SK-N-SH treated with all-trans-retinoic acid at 6 μM for 48 hours (cell line): ENCODE measurements around the gene CRYGB.

Source experiments
- ATAC-seq: fragments of 200-7000 bp; cut with Tn5 transposase; 3 replicates; pipeline ENCODE4 v1.9.1; 2020; ENCODE audit warnings: mild to moderate bottlenecking, moderate library complexity
- ARNTL ChIP-seq: fragments of 450-650 bp; formaldehyde crosslinking; IDR thresholded peaks from 2 replicates; pipeline ENCODE4 v1.5.0; 2020; ENCODE audit warnings: low read depth, mild to moderate bottlenecking, moderate library complexity, borderline replicate concordance
- CSDC2 ChIP-seq: fragments of 250-450 bp; sonication (Bioruptor Pico); IDR thresholded peaks from 2 replicates; pipeline ENCODE4 v1.5.0; 2020; ENCODE audit warnings: mild to moderate bottlenecking, moderate library complexity
- ESRRG ChIP-seq: fragments of 250-450 bp; sonication (Bioruptor Pico); IDR thresholded peaks from 2 replicates; pipeline ENCODE4 v1.6.1; 2021; ENCODE audit warnings: mild to moderate bottlenecking
- GLIS3 ChIP-seq: fragments of 250-450 bp; sonication (Bioruptor Pico); IDR thresholded peaks from 2 replicates; pipeline ENCODE4 v1.5.0; 2020; ENCODE audit warnings: mild to moderate bottlenecking, moderate library complexity
- OSR1 ChIP-seq: fragments of 250-450 bp; sonication (Bioruptor Pico); IDR thresholded peaks from 2 replicates; pipeline ENCODE4 v1.8.0; 2022; ENCODE audit warnings: moderate library complexity, mild to moderate bottlenecking, inconsistent platforms
- TOX ChIP-seq: fragments of 250-450 bp; sonication (Bioruptor Pico); IDR thresholded peaks from 2 replicates; pipeline ENCODE4 v1.8.0; 2021; ENCODE audit warnings: mild to moderate bottlenecking, moderate library complexity, borderline replicate concordance
- ZC3H10 ChIP-seq: fragments of 250-450 bp; sonication (Bioruptor Pico); IDR thresholded peaks from 2 replicates; pipeline ENCODE4 v1.5.1; 2021; ENCODE audit warnings: mild to moderate bottlenecking, moderate library complexity
- ZFP3 ChIP-seq: fragments of 250-450 bp; sonication (Bioruptor Pico); IDR thresholded peaks from 2 replicates; pipeline ENCODE4 v1.5.0; 2020; ENCODE audit warnings: mild to moderate bottlenecking, moderate library complexity
- ZNF565 ChIP-seq: fragments of 450-650 bp; formaldehyde crosslinking; conservative IDR thresholded peaks from 2 replicates; pipeline ENCODE4 v1.5.0; 2020; ENCODE audit warnings: low read depth, mild to moderate bottlenecking, moderate library complexity
- ZNF70 ChIP-seq: fragments of 450-650 bp; formaldehyde crosslinking; IDR thresholded peaks from 2 replicates; pipeline ENCODE4 v1.5.0; 2020; ENCODE audit warnings: mild to moderate bottlenecking, moderate library complexity
- ZNF8 ChIP-seq: fragments of 450-650 bp; formaldehyde crosslinking; IDR thresholded peaks from 2 replicates; pipeline ENCODE4 v1.5.0; 2020; ENCODE audit warnings: mild to moderate bottlenecking, moderate library complexity
- TF ChIP-seq, protein P1 (sequence below): fragments of 250-450 bp; sonication (Bioruptor Pico); IDR thresholded peaks from 2 replicates; pipeline ENCODE4 v1.8.0; 2021; ENCODE audit warnings: low read depth, mild to moderate bottlenecking, moderate library complexity, borderline replicate concordance
- TF ChIP-seq, protein P2 (sequence below): fragments of 250-450 bp; sonication (Bioruptor Pico); IDR thresholded peaks from 2 replicates; pipeline ENCODE4 v1.5.1; 2020; ENCODE audit warnings: low read depth, mild to moderate bottlenecking, moderate library complexity
- TF ChIP-seq, protein P3 (sequence below): fragments of 250-450 bp; sonication (Bioruptor Pico); IDR thresholded peaks from 2 replicates; pipeline ENCODE4 v1.5.0; 2020; ENCODE audit warnings: mild to moderate bottlenecking, moderate library complexity
- TF ChIP-seq, protein P4 (sequence below): fragments of 250-450 bp; sonication (Bioruptor Pico); IDR thresholded peaks from 2 replicates; pipeline ENCODE4 v1.5.1; 2021; ENCODE audit warnings: mild to moderate bottlenecking, moderate library complexity
- TF ChIP-seq, protein P5 (sequence below): fragments of 250-450 bp; sonication (Bioruptor Pico); IDR thresholded peaks from 2 replicates; pipeline ENCODE4 v1.8.0; 2020; ENCODE audit warnings: mild to moderate bottlenecking, moderate library complexity, borderline replicate concordance

The CRYGB gene

DNA sequence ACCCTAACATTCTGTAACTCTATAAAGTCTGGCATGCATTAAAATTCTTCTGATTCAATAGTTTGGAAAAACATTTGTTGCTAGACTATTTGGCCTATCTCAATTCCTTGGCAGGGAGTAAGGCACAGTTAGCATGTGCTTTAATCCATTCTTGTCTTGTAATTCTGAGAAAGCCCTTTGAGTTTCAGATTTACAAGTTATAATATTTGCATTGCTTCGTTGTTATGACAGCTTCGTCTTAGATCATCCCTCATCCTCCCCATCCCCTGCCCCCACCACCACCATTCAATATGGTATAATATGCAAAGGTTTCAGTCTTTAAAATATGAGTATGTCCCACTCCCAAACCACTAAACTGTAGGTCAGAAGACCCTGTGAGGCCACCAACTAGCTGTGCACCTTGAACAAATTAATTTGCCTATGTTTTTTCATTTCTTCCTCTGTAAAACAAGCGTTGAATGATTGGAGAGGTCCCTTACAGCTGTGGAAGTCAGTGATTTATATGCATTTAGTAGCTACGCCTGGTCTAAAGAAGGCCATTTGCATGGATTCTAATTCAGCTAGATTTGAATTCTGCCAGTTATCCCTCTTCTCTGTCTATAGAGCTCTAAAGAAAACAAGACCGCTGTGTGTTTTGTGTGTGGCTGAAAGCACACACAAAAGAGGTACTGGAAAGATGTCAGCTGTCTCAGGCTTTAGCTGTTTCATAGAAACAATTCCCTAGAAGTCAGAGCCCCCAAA is 43.3 kb upstream of the CRYGB start:
- no peak for TF ChIP-seq ZNF8 (CRISPR knock-in tag)
- TF ChIP-seq, protein P1, sequence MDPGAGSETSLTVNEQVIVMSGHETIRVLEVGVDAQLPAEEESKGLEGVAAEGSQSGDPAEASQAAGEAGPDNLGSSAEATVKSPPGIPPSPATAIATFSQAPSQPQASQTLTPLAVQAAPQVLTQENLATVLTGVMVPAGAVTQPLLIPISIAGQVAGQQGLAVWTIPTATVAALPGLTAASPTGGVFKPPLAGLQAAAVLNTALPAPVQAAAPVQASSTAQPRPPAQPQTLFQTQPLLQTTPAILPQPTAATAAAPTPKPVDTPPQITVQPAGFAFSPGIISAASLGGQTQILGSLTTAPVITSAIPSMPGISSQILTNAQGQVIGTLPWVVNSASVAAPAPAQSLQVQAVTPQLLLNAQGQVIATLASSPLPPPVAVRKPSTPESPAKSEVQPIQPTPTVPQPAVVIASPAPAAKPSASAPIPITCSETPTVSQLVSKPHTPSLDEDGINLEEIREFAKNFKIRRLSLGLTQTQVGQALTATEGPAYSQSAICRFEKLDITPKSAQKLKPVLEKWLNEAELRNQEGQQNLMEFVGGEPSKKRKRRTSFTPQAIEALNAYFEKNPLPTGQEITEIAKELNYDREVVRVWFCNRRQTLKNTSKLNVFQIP (CRISPR knock-in tag): no peak
- ATAC-seq: no peak

DNA sequence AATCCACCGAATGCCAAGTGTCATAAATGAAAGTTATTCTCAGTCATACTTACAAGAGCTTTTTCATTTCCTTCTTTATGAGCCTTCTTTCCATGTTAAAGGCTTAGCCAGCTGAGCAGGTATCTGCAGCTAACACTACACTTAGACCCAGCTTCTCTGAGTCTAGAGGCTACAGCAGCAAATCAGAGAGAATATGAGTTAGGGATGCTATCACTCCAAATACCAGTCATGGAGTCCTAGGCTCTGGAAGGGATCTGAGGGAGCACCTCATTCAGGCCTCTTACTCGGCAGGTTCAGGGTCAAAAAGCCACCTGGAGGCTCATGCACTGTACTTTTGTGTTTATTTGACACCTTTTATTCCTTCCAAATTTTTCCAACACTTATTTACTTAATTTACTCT is 40.9 kb upstream of the CRYGB start:
- TF ChIP-seq, protein P2, sequence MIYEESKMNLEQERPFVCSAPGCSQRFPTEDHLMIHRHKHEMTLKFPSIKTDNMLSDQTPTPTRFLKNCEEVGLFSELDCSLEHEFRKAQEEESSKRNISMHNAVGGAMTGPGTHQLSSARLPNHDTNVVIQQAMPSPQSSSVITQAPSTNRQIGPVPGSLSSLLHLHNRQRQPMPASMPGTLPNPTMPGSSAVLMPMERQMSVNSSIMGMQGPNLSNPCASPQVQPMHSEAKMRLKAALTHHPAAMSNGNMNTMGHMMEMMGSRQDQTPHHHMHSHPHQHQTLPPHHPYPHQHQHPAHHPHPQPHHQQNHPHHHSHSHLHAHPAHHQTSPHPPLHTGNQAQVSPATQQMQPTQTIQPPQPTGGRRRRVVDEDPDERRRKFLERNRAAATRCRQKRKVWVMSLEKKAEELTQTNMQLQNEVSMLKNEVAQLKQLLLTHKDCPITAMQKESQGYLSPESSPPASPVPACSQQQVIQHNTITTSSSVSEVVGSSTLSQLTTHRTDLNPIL (CRISPR knock-in tag): no peak
- no peak for ATAC-seq

DNA sequence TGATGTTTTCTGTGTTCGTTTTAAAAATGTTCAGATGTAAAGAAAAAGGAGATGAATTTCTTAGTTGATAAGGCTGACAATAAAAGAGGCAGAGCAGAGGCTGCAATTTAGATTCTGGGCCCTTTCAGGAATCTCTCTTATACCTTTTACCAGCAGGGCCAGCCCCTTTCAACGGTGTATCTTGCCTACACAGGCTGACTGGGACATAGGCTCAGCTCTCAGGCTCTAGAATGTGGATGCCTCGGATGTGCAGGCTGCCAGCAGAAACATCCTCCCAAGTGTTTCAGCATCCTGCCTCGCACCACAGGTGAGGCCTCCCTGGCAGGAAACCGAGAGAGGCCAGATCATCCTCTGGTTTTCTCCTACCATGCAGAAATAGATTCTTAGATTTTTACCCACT is 40.5 kb upstream of the CRYGB start:
- TF ChIP-seq ZFP3 (CRISPR knock-in tag) (no peak), ZC3H10 (no peak), TOX (CRISPR knock-in tag) (no peak), ESRRG (no peak), CSDC2 (CRISPR knock-in tag) (no peak), ARNTL (CRISPR knock-in tag) (no peak), ZNF565 (CRISPR knock-in tag) (no peak)
- TF ChIP-seq, protein P1 (CRISPR knock-in tag): no peak
- TF ChIP-seq, protein P3, sequence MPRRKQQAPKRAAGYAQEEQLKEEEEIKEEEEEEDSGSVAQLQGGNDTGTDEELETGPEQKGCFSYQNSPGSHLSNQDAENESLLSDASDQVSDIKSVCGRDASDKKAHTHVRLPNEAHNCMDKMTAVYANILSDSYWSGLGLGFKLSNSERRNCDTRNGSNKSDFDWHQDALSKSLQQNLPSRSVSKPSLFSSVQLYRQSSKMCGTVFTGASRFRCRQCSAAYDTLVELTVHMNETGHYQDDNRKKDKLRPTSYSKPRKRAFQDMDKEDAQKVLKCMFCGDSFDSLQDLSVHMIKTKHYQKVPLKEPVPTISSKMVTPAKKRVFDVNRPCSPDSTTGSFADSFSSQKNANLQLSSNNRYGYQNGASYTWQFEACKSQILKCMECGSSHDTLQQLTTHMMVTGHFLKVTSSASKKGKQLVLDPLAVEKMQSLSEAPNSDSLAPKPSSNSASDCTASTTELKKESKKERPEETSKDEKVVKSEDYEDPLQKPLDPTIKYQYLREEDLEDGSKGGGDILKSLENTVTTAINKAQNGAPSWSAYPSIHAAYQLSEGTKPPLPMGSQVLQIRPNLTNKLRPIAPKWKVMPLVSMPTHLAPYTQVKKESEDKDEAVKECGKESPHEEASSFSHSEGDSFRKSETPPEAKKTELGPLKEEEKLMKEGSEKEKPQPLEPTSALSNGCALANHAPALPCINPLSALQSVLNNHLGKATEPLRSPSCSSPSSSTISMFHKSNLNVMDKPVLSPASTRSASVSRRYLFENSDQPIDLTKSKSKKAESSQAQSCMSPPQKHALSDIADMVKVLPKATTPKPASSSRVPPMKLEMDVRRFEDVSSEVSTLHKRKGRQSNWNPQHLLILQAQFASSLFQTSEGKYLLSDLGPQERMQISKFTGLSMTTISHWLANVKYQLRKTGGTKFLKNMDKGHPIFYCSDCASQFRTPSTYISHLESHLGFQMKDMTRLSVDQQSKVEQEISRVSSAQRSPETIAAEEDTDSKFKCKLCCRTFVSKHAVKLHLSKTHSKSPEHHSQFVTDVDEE: no peak
- ATAC-seq: no peak

DNA sequence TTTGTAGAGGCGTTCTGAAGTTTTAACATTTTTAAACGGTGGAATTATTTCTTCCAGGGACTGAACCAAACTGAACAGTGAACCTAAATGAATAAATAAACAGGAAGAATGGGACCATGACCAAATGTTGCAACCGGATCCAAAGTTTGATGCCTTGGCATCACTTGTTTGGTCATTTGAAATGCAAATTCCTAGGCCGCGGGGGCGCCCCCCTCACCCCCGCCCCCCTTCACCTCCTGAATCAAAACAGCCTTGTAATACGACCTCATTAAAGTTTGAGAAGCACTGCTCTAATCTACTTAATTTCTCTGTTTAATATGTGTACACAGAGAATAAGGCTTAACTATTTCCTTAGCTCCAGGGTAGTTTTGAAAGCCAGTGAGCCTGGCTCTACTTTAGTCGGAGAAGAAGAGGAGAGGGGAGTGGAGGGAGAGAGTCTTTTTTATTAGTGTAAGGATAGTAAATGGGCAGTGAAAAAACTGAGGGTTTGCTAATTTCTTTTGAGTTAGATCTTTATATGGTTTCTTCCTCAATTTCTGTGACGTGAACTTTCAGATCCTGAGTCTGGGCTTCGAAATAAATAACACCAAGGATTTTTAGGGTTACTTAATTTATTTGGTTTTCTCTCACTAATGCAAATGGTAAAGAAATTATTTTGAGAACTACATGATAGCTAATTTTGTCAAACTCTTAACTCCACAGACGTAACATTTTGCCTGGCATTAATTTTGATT is 38.2 kb upstream of the CRYGB start:
- TF ChIP-seq CSDC2 (CRISPR knock-in tag) (no peak), OSR1 (no peak), ZFP3 (CRISPR knock-in tag) (no peak), ESRRG (no peak), ZNF70 (CRISPR knock-in tag) (no peak), GLIS3 (CRISPR knock-in tag) (no peak)
- TF ChIP-seq, protein P4, sequence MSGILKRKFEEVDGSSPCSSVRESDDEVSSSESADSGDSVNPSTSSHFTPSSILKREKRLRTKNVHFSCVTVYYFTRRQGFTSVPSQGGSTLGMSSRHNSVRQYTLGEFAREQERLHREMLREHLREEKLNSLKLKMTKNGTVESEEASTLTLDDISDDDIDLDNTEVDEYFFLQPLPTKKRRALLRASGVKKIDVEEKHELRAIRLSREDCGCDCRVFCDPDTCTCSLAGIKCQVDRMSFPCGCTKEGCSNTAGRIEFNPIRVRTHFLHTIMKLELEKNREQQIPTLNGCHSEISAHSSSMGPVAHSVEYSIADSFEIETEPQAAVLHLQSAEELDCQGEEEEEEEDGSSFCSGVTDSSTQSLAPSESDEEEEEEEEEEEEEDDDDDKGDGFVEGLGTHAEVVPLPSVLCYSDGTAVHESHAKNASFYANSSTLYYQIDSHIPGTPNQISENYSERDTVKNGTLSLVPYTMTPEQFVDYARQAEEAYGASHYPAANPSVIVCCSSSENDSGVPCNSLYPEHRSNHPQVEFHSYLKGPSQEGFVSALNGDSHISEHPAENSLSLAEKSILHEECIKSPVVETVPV (CRISPR knock-in tag): no peak
- TF ChIP-seq, protein P2 (CRISPR knock-in tag): no peak
- TF ChIP-seq, protein P5, sequence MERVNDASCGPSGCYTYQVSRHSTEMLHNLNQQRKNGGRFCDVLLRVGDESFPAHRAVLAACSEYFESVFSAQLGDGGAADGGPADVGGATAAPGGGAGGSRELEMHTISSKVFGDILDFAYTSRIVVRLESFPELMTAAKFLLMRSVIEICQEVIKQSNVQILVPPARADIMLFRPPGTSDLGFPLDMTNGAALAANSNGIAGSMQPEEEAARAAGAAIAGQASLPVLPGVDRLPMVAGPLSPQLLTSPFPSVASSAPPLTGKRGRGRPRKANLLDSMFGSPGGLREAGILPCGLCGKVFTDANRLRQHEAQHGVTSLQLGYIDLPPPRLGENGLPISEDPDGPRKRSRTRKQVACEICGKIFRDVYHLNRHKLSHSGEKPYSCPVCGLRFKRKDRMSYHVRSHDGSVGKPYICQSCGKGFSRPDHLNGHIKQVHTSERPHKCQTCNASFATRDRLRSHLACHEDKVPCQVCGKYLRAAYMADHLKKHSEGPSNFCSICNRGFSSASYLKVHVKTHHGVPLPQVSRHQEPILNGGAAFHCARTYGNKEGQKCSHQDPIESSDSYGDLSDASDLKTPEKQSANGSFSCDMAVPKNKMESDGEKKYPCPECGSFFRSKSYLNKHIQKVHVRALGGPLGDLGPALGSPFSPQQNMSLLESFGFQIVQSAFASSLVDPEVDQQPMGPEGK (CRISPR knock-in tag): no peak
- TF ChIP-seq, all 23 proteins: peak for 0
- ATAC-seq: no peak
